Activated CD4-positive, alpha-beta T cell treated with anti-CD3 and anti-CD28 coated beads, Interleukin-2, Interleukin-4, amounts not matched to agents 100 ng/mL and 50 ng/mL, durations not matched to agents 16 hours and 8 hours (primary cell): Measurements from ENCODE around the gene ACVR2A.
A peak's percentile ranks its signal among the peaks of the same experiment; 100 is the strongest.

ENCODE experiments used
- DNase-seq: peaks from one replicate; pipeline ENCODE4 v3.0.0-alpha.2; 2020; ENCODE audit warnings: low spot score

ACVR2A gene

DNA sequence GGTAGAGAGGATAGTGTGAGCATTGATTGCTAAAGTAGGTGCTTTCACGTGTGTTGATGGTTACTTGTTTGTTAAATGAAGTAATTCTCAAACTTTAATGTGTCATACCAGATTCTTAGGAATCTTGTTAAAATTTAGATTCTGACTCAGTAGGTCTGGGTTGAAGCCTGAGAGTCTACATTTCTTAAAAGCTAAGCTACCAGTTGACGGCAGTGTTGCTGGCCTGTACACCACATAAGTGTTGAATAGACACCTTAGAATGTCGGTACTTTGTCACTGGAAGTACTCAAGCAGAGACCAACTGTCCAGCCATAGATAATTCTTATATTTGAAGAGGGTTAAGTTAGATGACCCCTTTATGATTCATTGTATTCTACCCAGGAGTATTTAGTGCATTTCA lies 79.8 kb downstream of the ACVR2A start:
- no peak for DNase-seq

DNA sequence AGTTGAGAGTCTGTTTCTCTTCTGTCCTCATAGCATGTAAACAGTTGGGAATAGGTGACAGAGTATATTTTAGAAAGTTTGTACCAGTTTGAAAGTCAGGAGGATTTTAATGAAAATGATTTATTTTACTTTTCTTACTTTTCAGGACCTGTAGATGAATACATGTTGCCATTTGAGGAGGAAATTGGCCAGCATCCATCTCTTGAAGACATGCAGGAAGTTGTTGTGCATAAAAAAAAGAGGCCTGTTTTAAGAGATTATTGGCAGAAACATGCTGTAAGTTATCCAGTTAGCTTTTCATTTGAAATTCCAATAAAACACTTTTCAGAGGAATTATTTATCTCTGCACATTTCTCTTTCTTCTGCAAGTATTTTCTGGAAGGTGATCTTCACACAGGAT lies 81.1 kb downstream of the ACVR2A start:
- DNase-seq = no peak

DNA sequence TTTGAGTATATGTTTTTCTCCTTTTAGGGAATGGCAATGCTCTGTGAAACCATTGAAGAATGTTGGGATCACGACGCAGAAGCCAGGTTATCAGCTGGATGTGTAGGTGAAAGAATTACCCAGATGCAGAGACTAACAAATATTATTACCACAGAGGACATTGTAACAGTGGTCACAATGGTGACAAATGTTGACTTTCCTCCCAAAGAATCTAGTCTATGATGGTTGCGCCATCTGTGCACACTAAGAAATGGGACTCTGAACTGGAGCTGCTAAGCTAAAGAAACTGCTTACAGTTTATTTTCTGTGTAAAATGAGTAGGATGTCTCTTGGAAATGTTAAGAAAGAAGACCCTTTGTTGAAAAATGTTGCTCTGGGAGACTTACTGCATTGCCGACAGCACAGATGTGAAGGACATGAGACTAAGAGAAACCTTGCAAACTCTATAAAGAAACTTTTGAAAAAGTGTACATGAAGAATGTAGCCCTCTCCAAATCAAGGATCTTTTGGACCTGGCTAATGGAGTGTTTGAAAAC lies 82.3 kb downstream of the ACVR2A start:
- DNase-seq = no peak

DNA sequence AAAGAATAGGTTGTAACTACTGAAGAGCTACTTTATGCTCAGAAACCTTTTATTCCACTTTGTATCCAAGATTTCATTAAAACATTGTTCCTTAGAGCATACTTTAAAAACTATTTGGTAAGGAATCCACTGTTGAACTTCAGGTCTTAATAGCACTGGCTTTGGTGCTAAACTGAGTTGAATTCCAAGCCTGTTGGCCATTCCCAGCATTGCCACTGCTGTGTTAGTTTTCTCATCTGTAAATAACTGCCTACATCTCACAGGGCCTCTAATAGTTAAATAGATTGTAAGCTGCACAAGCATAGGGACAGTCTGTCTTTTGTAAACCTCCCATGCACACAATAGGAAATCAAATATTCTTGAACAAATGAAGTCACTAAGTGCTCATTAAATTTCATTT lies 89.1 kb downstream of the ACVR2A start:
- DNase-seq = no peak

DNA sequence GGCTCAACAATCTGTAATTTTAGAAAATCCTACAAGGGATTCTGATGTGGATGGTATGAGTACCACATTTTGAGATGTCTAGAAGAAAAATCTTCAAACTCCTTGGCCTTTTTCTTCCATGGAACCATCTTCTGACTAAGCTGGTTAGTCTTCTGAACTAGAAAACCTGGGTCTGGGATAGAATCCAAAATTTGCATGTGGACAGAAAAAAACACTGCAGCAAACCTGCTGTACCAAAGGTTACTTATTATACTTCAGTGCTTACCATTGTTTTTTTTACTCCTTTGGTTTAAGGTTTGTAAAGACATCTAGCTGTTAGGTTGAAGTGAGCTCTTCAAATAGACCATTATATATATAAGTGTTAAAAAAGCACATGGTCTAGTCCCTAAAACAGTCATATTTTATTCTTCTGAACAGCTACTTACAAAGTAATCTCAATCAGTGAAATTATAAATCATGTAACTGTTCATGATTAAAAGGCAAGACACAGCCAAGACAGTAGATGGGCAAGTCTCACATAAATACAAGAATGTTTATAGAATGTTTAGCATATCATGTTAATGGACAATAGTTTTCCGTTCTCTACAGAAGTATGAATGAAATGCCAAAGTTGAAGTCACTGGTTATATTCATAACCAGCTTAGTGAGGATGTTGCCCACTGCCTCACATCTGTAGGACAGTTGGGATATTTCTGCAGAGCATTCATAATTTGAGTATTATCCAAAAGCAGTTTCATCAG lies 90.2 kb downstream of the ACVR2A start:
- no peak for DNase-seq

DNA sequence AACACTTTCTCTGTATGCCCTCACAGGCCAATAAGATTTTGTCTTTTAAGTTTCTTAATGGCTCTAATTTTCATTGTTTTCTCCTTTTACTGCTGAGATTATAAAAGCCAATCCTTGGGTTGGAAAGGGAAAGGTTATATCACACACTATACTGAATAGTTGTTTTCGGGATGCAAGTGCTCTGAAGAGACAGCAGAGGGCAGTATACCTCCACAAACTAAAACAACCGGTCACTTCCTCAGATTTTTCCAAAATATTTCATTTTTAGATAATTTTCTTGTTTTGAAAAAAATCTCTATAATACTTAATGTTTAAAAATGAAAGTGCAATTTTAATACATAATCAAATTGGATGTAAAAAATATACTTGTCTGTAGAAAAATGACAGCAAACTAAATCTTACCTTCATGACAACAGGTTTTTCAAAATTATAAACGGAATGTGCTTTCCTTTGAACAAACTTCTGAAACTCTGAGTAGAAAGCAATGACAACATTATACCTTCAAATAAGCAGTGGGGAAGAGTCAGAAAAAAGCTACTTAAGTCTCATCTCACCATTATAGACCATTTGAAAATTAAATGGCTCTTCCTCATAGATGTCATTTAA lies 93.0 kb downstream of the ACVR2A start:
- peak; percentile 28 for DNase-seq

DNA sequence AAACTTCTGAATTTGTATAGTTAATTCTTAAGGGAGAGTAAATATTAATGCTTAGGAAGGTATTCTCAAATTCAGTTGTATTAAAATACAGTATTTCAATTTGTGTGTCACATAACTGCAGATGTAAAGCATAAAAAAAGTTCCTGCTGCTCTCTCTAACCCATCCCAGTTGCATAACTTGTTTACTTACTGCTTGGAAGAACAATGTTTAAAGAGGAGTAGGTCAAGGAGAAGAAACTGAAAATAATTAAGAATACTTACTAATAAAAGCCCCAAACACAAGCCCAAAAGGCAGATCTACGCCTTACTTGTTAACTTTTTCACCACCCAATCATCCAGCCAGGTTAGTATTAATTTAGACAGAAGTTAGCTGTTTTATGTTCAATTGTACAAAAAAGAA lies 94.5 kb downstream of the ACVR2A start:
- DNase-seq = no peak

DNA sequence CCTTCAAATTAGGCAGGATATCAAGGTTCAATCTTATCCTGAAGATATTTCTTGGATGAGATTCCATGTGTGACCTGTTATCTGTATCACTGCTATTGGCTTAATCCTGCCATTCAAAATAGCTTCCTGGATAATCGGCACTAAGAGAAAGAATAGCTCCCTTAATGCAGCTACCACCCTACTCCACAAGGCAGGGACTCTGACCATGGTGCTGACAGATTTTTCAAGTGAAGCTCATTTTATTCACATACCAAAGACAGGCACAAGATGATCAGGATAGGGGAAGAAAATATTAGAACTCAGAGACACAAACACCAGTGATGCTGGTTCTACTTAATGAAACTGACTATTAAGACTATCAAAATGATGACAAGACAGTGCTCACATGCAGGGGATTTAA lies 100.8 kb downstream of the ACVR2A start:
- no peak for DNase-seq

DNA sequence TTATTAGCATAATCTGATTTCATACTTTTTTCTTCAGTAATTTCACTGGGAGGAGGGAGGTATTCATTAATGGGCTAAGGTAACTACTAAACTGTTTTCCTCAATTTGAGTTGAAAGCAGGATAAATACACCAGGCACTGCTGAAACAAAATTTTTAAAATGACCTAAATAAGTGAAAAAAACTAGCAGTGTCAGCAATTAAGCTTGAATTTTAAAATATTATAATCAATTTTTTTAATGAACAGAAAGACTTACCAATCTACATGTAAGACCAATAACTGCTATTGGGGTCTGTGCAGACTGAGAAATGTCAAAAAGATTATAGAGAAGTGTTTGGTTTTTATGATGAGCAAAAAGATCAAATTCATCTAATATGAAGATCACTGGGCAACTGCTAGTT lies 107.3 kb downstream of the ACVR2A start:
- no peak for DNase-seq

DNA sequence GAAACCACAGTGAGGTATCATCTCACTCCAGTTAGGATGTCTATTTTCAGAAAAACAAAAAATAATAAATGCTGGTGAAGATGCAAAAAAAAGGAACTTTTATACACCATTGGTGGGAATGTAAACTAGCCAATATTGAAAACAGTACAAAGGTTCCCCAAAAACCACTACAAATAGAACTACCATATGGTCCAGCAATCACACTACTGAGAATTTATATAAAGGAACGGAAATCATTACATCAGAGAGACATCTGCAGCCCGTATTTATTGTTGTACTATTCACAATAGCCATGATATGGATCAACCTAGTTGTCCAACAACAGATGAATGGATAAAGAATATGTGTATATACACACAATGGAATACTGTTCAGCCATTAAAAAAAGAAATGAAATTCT lies 123.7 kb downstream of the ACVR2A start:
- DNase-seq = no peak

DNA sequence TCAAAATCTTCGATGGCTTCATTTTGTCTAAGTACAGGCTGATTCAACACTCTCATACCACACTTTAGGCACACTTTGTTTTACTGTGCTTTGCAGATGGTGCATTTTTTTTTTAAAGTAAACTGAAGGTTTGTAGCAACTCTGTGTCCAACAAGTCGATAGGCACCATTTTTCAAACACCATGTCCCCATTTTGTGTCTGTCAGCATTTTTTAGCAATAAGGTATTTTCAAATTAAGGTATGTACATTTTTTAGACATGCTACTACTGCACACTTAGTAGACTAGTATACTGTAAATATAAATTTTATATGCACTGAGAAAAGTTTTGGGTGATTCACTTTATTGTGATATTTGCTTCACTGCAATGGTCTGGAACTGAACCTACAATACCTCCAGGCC lies 131.3 kb downstream of the ACVR2A start:
- no peak for DNase-seq

DNA sequence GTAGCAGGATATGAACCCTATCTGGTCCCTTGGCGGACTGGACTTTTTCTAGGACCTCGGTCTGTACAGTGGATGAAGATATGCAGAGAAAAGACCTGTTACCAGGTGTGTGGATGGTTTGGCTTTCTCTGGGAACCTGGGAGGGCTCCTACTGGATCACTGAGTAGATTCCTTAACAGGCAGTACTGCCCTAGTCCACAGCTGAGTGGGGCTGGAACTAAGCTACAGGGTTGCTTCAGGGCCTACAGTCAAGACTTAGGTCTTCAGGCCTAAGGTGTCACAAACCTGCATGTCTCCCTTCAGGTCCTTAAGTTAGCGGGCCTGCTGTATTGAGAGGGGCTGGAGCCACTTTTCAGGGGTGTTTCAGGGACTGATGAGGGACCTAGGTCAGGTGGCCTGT lies 132.8 kb downstream of the ACVR2A start:
- DNase-seq = no peak
